H1 (cell line): Measurements from ENCODE around the gene ESRRB. TPM values are rescaled to one million over a fixed set of nuclear protein-coding genes. Genes with fewer than 3 reads are reported as not detected.

Source experiments
- CTCF ChIA-PET: fragments of 300-600 bp; sonication (Branson Sonifier 250); formaldehyde crosslinking; loops from one replicate; lab custom pipeline; 2021; ENCODE audit not compliant: partially characterized antibody; lab: Charles Lee
- POLR2A ChIA-PET: fragments of 300-600 bp; sonication (Branson Sonifier 250); formaldehyde crosslinking; loops from one replicate; lab custom pipeline; 2021; ENCODE audit warnings: inconsistent platforms; ENCODE audit not compliant: partially characterized antibody; lab: Charles Lee
- DNase-seq, 2 experiments: peaks; one replicate each; pipeline versions ENCODE4 v3.0.0 to v3.0.0-alpha.2; 2010 to 2022; ENCODE audit warnings: low spot score in 2 of 2, low read depth in 1 of 2, mixed read lengths in 1 of 2
- FAIRE-seq: peaks from 2 replicates; lab custom pipeline; 2011; peaks lifted over from hg19 to GRCh38; lab: Jason Lieb, UNC
- H2AFZ ChIP-seq: 2 replicates; pipeline ENCODE4 v1.8.1; 2012; ENCODE audit warnings: low read length, inconsistent platforms
- H2AK5ac ChIP-seq: 2 replicates; pipeline ENCODE4 v1.6.1; 2013; ENCODE audit warnings: low read depth, low read length
- H2BK120ac ChIP-seq: replicated peaks from 2 replicates; pipeline ENCODE3; 2013; ENCODE audit warnings: low read depth, low read length, inconsistent platforms
- H2BK12ac ChIP-seq: 2 replicates; pipeline ENCODE4 v1.6.1; 2013; ENCODE audit warnings: low read depth, low read length
- H2BK15ac ChIP-seq: 2 replicates; pipeline ENCODE4 v1.6.1; 2013; ENCODE audit warnings: low read length
- H2BK20ac ChIP-seq: 2 replicates; pipeline ENCODE4 v1.6.1; 2013; ENCODE audit warnings: low read length
- H2BK5ac ChIP-seq: 2 replicates; pipeline ENCODE4 v1.6.1; 2013; ENCODE audit warnings: low read depth, low read length
- H3K14ac ChIP-seq: 2 replicates; pipeline ENCODE4 v1.6.1; 2013; ENCODE audit warnings: inconsistent platforms; ENCODE audit not compliant: insufficient read length
- H3K18ac ChIP-seq: 2 replicates; pipeline ENCODE4 v1.6.1; 2013; ENCODE audit warnings: low read length; ENCODE audit errors: extremely low read depth
- H3K23ac ChIP-seq: 2 replicates; pipeline ENCODE4 v1.6.1; 2013; ENCODE audit warnings: inconsistent platforms; ENCODE audit not compliant: insufficient read length
- H3K23me2 ChIP-seq: 2 replicates; pipeline ENCODE4 v1.6.1; 2013; ENCODE audit warnings: low read depth, low read length
- H3K27ac ChIP-seq: 2 replicates; pipeline ENCODE4 v1.6.1; 2011; ENCODE audit warnings: low read depth, low read length, inconsistent platforms
- H3K27me3 ChIP-seq, 4 experiments: replicated peaks in 1 of 4; 1 replicate in 1 of 4; 2 replicates in 3 of 4; pipeline versions ENCODE4 v1.6.1 to v1.8.1; 2011 to 2013; ENCODE audit warnings: low read length in 3 of 4, mild to moderate bottlenecking in 3 of 4, inconsistent platforms in 2 of 4, mixed read lengths in 2 of 4, moderate library complexity in 1 of 4; ENCODE audit not compliant: control insufficient read depth in 3 of 4, insufficient read depth in 3 of 4; ENCODE audit errors: extremely low read depth in 1 of 4
- H3K36me3 ChIP-seq, 4 experiments: 2 replicates each; pipeline versions ENCODE4 v1.6.1 to v1.8.1; 2011 to 2013; ENCODE audit warnings: mild to moderate bottlenecking in 4 of 4, low read length in 3 of 4, moderate library complexity in 2 of 4, control low read depth in 1 of 4, inconsistent platforms in 1 of 4; ENCODE audit not compliant: insufficient read depth in 4 of 4, control insufficient read depth in 2 of 4
- H3K4ac ChIP-seq: replicated peaks from 2 replicates; pipeline ENCODE3; 2013; ENCODE audit warnings: low read length, low read depth, mixed read lengths, inconsistent platforms; ENCODE audit not compliant: insufficient read length
- H3K4me1 ChIP-seq, 4 experiments: replicated peaks in 1 of 4; 1 replicate in 1 of 4; 2 replicates in 3 of 4; pipeline versions ENCODE4 v1.6.1 to v1.8.1; 2011 to 2013; ENCODE audit warnings: low read length in 3 of 4, inconsistent platforms in 2 of 4, mixed read lengths in 1 of 4; ENCODE audit not compliant: insufficient read depth in 4 of 4, control insufficient read depth in 3 of 4
- H3K4me2 ChIP-seq, 2 experiments: 2 replicates each; pipeline versions ENCODE4 v1.6.1 to v1.8.1; 2011 to 2013; ENCODE audit warnings: low read depth in 2 of 2, low read length in 2 of 2, control low read depth in 1 of 2, inconsistent platforms in 1 of 2, mild to moderate bottlenecking in 1 of 2; ENCODE audit not compliant: insufficient read depth in 1 of 2
- H3K4me3 ChIP-seq, 4 experiments: fragments of 200-600, 300-600 bp in 1 of 4; sonication (generic), shearing (Covaris generic), sonication (Bioruptor Twin) in 1 of 4; 2 replicates each; pipeline versions ENCODE4 v1.5.1 to v1.8.1; 2011 to 2016; ENCODE audit warnings: low read length in 4 of 4, low read depth in 3 of 4, control low read depth in 2 of 4, inconsistent platforms in 2 of 4, mild to moderate bottlenecking in 2 of 4, mixed read lengths in 1 of 4, moderate library complexity in 1 of 4; ENCODE audit not compliant: insufficient read depth in 2 of 4; ENCODE audit errors: extremely low read depth in 1 of 4
- H3K56ac ChIP-seq: replicated peaks from 2 replicates; pipeline ENCODE3; 2013; ENCODE audit warnings: low read depth, mild to moderate bottlenecking, mixed read lengths, low read length, inconsistent platforms; ENCODE audit not compliant: insufficient read length
- H3K79me1 ChIP-seq: 2 replicates; pipeline ENCODE4 v1.6.1; 2013; ENCODE audit warnings: low read depth, low read length, control low read depth
- H3K79me2 ChIP-seq, 2 experiments: 2 replicates each; pipeline versions ENCODE4 v1.6.1 to v1.8.1; 2012 to 2013; ENCODE audit warnings: low read length in 2 of 2, mild to moderate bottlenecking in 2 of 2, inconsistent platforms in 1 of 2; ENCODE audit not compliant: insufficient read depth in 2 of 2, control insufficient read depth in 1 of 2
- H3K9ac ChIP-seq, 4 experiments: replicated peaks in 1 of 4; 1 replicate in 1 of 4; 2 replicates in 3 of 4; pipeline versions ENCODE4 v1.6.1 to v1.8.1; 2011 to 2013; ENCODE audit warnings: low read depth in 3 of 4, low read length in 3 of 4, control low read depth in 2 of 4, mild to moderate bottlenecking in 2 of 4, moderate library complexity in 2 of 4, inconsistent platforms in 1 of 4; ENCODE audit errors: extremely low read depth in 1 of 4
- H3K9me3 ChIP-seq, 2 experiments: 2 replicates each; pipeline versions ENCODE4 v1.6.1 to v1.8.1; 2012 to 2013; ENCODE audit warnings: mild to moderate bottlenecking in 2 of 2, moderate library complexity in 2 of 2, control low read depth in 1 of 2, inconsistent platforms in 1 of 2, low read depth in 1 of 2, low read length in 1 of 2, mixed read lengths in 1 of 2; ENCODE audit not compliant: insufficient read depth in 2 of 2
- H4K20me1 ChIP-seq, 2 experiments: replicated peaks in 1 of 2; 2 replicates each; pipeline versions ENCODE3 to v1.8.1; 2011 to 2013; ENCODE audit warnings: inconsistent platforms in 2 of 2, low read length in 2 of 2, mild to moderate bottlenecking in 1 of 2; ENCODE audit not compliant: insufficient read depth in 2 of 2, control insufficient read depth in 1 of 2
- H4K5ac ChIP-seq: 2 replicates; pipeline ENCODE4 v1.6.1; 2013; ENCODE audit warnings: low read length, low read depth, mixed read lengths, inconsistent platforms; ENCODE audit not compliant: insufficient read length
- H4K8ac ChIP-seq: 2 replicates; pipeline ENCODE4 v1.8.0; 2013; ENCODE audit warnings: mild to moderate bottlenecking, moderate library complexity, low read length, inconsistent platforms; ENCODE audit not compliant: insufficient read depth; ENCODE audit errors: extremely low read depth
- H4K91ac ChIP-seq: replicated peaks from 2 replicates; pipeline ENCODE3; 2013; ENCODE audit warnings: low read length, mixed read lengths, inconsistent platforms; ENCODE audit not compliant: insufficient read length
- CBX8 ChIP-seq: fragments of 300-800, 300-1000 bp; sonication (generic); IDR thresholded peaks from 2 replicates; pipeline ENCODE4 v1.7.1; 2016; ENCODE audit warnings: low read depth, low read length, borderline replicate concordance
- HDAC6 ChIP-seq: IDR thresholded peaks from one replicate; pipeline ENCODE4 v1.7.1; 2012; ENCODE audit warnings: low read depth, mild to moderate bottlenecking, inconsistent platforms, low read length, moderate library complexity
- KDM4A ChIP-seq: IDR thresholded peaks from one replicate; pipeline ENCODE4 v1.7.1; 2012; ENCODE audit warnings: low read depth, mild to moderate bottlenecking, moderate library complexity, low read length, inconsistent platforms; ENCODE audit not compliant: severe bottlenecking
- SIN3A ChIP-seq, 2 experiments: IDR thresholded peaks in 1 of 2; conservative IDR thresholded peaks in 1 of 2; 2 replicates each; pipeline ENCODE4 v1.6.1; 2011 to 2012; ENCODE audit warnings: low read length in 2 of 2, improper control_type of control experiment in 1 of 2, low read depth in 1 of 2, mild to moderate bottlenecking in 1 of 2
- SP2 ChIP-seq: IDR thresholded peaks from 2 replicates; pipeline ENCODE4 v1.6.1; 2012; ENCODE audit warnings: mild to moderate bottlenecking, low read length, inconsistent platforms
- SP4 ChIP-seq: IDR thresholded peaks from 2 replicates; pipeline ENCODE4 v1.6.1; 2012; ENCODE audit warnings: low read length, inconsistent platforms
- SUZ12 ChIP-seq: fragments of 200-600 bp; sonication (generic); IDR thresholded peaks from 2 replicates; pipeline ENCODE4 v1.6.1; 2012; ENCODE audit warnings: mild to moderate bottlenecking, inconsistent platforms, low read length, moderate library complexity, mixed read lengths
- WGBS, 2 experiments: shearing (Covaris generic) in 1 of 2; methylation state at CpG; one replicate each; pipeline versions ENCODE4 v1.1.6 to v1.1.7; 2013 to 2015; ENCODE audit warnings: low lambda C conversion rate in 2 of 2, mixed read lengths in 2 of 2, inconsistent platforms in 1 of 2, low coverage in 1 of 2, missing lambda C conversion rate in 1 of 2; ENCODE audit not compliant: insufficient replicate concordance in 2 of 2, insufficient coverage in 1 of 2, insufficient read length in 1 of 2; ENCODE audit errors: extremely low coverage in 1 of 2, missing lambda C conversion rate in 1 of 2; 5-methylcytosine and 5-hydroxymethylcytosine counted together
- polyA plus RNA-seq, 7 experiments: library from polyadenylated mRNA; depleted of rRNA in 3 of 7; stranded (reverse) in 5 of 7; unstranded in 2 of 7; fragments of >200 nt in 5 of 7; fragments of 200-250 nt in 2 of 7; gene quantifications; 1 replicate in 5 of 7; 2 replicates in 1 of 7; 4 replicates in 1 of 7; pipeline versions ENCODE4 v1.2.1 to v1.2.3, GENCODE V29; 2011 to 2013; ENCODE audit warnings: missing spikeins in 2 of 7, mixed read lengths in 2 of 7
- total RNA-seq: library from RNA; stranded (reverse); fragmentation: NEBNext Ultra II Directional; extraction: Animal tissue kit (Norgen Biotek cat#: 25700); gene quantifications from 2 replicates; pipeline ENCODE4 v1.2.1, GENCODE V29; 2021
- TF ChIP-seq, protein P1 (sequence below): IDR thresholded peaks from 2 replicates; pipeline ENCODE4 v1.6.1; 2011; ENCODE audit warnings: low read length, improper control_type of control experiment

ESRRB gene
- total and polyA plus RNA-seq, 2 of the 8 experiments (the other 6 are each of a cell fraction or from before 2014, with no cell fraction given): 0.29 to 0.45 TPM

DNA sequence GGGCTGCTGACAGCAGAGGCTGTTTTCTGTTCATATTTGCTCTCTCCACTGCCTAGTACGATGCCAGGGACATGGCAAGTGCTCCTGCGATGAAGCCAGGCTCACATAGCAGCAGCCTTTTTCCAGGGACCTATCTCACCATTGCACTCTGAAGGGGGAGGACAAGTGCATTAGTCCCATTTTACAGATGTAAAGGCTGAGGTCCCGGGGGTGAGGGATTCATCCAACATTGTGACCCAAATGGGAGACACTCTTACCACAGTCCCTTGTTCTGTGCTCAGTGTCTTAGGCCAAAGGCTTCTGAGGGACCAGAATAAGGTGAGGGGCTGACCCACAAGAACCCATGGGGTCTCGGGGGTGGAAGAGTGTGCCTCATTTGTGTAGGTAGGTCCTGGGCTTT, 21.6 kb upstream of the ESRRB start:
- H3K4me1 ChIP-seq: peaks cover 0 to 2% (median 0%) of the 10 kb centered on the region in 4 experiments; a peak in 1 of 7 replicates
- H3K9me3 ChIP-seq: no peaks in the 10 kb centered on the region
- no peak overlapping the region for H3K56ac ChIP-seq
- no peak overlapping the region for H3K9ac ChIP-seq
- H3K79me2 ChIP-seq: no peaks in the 10 kb centered on the region
- no peak overlapping the region for H4K8ac ChIP-seq
- H2BK20ac ChIP-seq: no peak overlapping the region
- H2BK15ac ChIP-seq: no peak overlapping the region
- H3K27me3 ChIP-seq: peaks cover 2 to 7% (median 5%) of the 10 kb centered on the region in 4 experiments; a peak in 5 of 7 replicates
- H2AFZ ChIP-seq: no peak overlapping the region
- no peak overlapping the region for H4K5ac ChIP-seq
- TF ChIP-seq KDM4A (no peak), SUZ12 (no peak), HDAC6 (no peak), SP4 (no peak), SP2 (no peak), CBX8 (no peak), SIN3A (conservative IDR thresholded peaks at IDR 0.05 in 1 of 2, IDR thresholded peaks at IDR 0.05 in 1 of 2; ENCODE audit: low read depth in 1 of 2, low read length in 2 of 2) (no peak)
- TF ChIP-seq, protein P1, sequence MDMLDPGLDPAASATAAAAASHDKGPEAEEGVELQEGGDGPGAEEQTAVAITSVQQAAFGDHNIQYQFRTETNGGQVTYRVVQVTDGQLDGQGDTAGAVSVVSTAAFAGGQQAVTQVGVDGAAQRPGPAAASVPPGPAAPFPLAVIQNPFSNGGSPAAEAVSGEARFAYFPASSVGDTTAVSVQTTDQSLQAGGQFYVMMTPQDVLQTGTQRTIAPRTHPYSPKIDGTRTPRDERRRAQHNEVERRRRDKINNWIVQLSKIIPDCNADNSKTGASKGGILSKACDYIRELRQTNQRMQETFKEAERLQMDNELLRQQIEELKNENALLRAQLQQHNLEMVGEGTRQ: no peak
- 95% methylated on average over 4 of the region's 4 CpGs; no CpG with 5 or more reads in 1 of the 2 experiments for WGBS, 2 experiments
- FAIRE-seq (no peak), DNase-seq (no peak)
- no peak overlapping the region for H3K4me2 ChIP-seq
- H3K4me3 ChIP-seq: no peak overlapping the region
- ChIA-PET CTCF (interaction anchor here (1.1 to 4.0 kb wide), 7 partner anchors 12 to 304 kb away, joined by 3 to 32 read pairs (median 13); no protein-coding TSS in a partner anchor), POLR2A (no interaction called here)
- no peak overlapping the region for H2BK5ac ChIP-seq
- no peaks in the 10 kb centered on the region; the same call in 1 of the 2 replicates for H3K23me2 ChIP-seq
- H2AK5ac ChIP-seq: no peak overlapping the region
- H4K20me1 ChIP-seq: no peaks in the 10 kb centered on the region
- H3K36me3 ChIP-seq: no peaks in the 10 kb centered on the region
- no peak overlapping the region for H3K23ac ChIP-seq
- H3K14ac ChIP-seq: no peak overlapping the region
- no peak overlapping the region for H3K27ac ChIP-seq
- no peak overlapping the region for H3K4ac ChIP-seq
- no peak overlapping the region for H4K91ac ChIP-seq
- H2BK120ac ChIP-seq: no peak overlapping the region
- H3K79me1 ChIP-seq: no peaks in the 10 kb centered on the region
- no peak overlapping the region for H3K18ac ChIP-seq
- no peak overlapping the region for H2BK12ac ChIP-seq
